GM18502 (cell line): Measurements from ENCODE around the gene IQSEC1.

ENCODE experiments used
- ATAC-seq: cut with Tn5 transposase; IDR thresholded peaks from one replicate; pipeline ENCODE4 v1.9.1; 2021; ENCODE audit warnings: mild to moderate bottlenecking; ENCODE audit not compliant: unreplicated experiment, poor library complexity

Gene IQSEC1

GRCh38 chr3:13108861-13109260 lies 35.6 kb upstream of the IQSEC1 start:
- ATAC-seq, result no peak

DNA sequence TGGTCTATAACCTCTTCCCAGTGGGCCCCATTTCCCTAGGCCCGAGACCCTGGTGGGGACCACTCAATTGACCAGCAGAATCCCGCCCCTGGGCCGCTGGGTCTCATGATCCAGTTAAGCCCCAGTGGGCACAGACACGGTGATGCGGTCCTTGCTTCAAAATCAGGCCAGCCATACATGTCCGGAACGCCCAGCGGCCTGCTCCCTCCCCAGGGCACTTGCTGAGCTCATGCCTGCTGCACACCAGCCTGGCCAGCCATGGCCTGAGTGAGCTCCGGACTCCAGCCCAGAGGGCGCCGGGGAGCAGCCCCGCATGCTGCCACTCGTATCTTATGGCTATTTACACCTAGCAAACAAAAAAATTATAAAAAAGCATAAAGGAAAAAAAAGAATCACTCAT lies 34.4 kb upstream of the IQSEC1 start:
- no peak for ATAC-seq

DNA sequence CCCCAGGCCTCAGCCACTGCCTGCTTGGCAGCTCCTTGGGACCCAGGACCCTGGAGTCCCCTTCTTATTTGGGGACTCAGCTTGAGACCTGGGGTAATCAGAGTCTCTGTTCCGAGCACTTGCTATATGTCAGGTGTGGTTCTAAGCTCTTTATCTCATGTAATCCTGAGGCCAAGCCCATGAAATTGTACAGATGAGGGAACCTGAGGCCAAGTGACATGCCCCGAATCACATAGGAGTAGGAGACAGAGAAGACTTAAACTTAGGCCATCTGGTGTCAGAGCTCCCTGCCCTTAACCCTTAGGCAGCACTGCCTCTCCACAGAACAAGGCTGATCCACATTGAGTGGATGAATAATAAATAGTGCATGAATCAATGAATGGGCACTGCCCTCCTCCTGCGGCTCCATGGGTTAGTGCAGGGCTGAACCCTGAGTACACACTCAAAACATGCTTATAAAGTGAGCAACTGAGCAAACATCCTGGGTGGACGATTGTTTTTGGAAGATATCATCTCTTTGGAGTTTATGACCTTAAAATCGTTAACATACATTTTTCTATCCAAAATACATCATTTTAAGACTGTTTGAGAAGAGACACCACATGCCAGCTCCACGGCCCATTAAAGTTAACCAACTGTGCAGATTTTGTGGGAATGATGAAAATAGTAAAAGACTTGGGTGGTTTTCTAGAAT lies 33.2 kb upstream of the IQSEC1 start:
- ATAC-seq, result no peak

DNA sequence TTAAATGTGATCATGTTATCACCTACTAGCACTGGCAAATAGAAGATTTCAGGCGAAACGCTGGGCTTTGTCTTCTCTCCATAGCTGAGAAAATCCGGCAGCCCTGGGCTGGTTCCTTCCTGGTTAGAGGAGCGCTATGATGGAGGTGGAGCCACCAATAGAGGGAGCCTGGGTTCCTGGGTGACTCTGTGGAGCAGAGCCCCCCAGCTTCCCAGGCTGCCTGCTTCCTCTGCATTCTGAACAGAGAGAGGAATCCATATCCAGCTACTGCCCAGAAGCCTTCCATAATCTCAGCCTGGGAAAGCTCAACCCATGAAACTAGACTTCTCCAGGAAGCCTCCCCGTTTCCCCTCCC lies 32.6 kb upstream of the IQSEC1 start:
- ATAC-seq, result no peak

DNA sequence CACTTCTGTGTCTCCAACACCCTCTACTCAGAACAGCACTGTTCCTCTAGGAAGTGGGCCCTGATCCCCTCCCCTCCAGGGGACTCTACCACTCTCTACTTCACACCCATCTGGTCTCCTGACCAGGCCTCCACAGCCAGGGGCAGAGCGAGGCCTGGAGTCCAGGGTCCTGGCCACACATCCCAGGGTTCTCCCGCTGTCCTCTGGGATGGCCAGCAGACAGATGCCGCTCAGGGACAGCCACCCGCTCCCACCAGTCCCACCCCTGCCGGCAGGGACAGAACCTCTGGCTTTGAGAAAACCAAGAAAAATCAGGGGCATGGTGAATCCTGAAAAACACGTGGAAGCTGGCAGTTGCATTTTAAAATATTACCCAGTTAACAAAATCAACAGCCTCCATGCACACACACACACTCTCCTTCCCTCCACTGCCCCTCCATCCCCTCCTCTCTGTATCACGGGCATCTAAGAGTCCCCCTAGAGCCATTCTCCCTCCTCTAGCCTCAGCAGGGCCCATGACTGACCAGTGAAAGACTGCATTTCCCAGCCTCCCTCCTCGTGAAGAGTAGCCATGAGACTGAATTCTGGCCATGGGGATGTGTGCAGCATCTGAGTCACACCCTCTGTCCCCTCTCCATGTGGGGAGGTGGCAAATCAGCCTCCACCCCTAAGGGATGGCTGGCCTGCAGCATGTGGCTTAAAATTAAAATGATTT lies 32.1 kb upstream of the IQSEC1 start:
- no peak for ATAC-seq

- no peak for ATAC-seq
Measured at GRCh38 chr3:13104511-13104910, 31.3 kb upstream of the IQSEC1 start.

- ATAC-seq, result no peak
Measured at GRCh38 chr3:13103416-13104058, 30.3 kb upstream of the IQSEC1 start.

DNA sequence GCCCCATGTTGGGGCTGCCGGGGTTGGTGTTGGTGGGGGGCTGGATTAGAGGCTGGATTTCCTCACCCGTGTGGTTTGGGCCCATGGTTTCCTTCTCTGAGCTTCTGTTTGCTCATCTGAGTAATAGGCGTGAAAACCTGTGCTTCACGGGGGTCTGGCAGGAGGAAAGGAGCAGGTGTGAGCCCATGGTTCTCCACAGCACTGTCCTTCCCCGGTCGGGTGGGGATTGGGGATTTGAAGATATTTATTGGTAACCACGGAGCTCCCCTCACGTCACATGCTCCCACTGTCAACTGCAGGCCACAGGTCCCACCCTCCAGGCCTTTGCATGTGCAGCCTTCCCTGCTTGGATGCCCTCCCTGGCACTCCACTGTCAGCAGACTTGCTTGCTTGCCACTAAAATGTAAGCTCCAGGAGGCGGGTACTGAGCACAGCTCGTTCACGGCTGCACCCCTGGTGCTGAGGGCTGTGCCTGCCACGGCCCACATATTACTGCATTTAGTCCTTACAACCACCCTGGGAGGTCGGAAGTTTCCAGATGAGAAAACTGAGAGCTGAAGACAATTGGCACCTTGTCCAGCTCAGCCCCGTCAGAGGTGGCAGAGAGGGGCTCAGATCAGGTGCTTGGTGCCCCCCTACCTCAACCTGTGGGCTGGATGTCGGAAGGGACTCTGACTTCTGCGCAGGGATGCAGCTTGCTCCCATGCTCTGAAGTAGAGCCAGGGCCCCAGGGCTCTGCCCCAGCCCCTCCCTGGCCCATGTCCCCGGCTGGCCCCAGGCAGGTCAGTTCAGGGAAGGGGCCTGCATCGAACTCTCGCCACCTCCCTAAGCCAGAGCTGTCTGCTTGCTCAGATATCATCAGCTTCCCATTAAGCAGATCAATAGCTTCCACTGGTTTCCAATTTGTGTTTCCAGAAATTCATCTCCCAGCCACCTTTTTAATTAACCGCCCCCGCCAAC lies 29.4 kb upstream of the IQSEC1 start:
- no peak for ATAC-seq

- no peak for ATAC-seq
Measured at GRCh38 chr3:13099707-13100106, 26.5 kb upstream of the IQSEC1 start.

GRCh38 chr3:13098192-13098988 lies 25.2 kb upstream of the IQSEC1 start:
- ATAC-seq, result no peak

DNA sequence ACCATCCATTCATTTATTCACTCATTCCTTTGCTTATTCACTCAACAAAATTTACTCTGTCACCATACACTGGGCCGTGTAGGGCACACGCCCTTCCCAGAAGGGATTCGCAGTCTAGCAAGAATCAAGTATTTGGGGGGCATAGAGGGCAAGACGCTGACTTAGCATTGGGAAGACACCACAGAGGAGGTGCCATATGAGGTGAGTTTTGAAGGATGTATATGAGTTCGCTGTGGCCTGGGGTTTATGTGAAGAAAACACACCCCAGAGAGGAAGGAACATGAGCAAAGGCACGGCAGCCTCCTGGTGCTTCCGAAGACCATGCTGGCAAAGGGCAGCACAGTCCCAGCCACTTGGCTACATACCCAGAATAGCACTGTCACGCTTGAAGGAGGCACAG lies 23.1 kb upstream of the IQSEC1 start:
- no peak for ATAC-seq

- no peak for ATAC-seq
Measured at GRCh38 chr3:13095408-13095937, 22.2 kb upstream of the IQSEC1 start.

- ATAC-seq, result no peak
Measured at GRCh38 chr3:13093687-13094086, 20.5 kb upstream of the IQSEC1 start.

DNA sequence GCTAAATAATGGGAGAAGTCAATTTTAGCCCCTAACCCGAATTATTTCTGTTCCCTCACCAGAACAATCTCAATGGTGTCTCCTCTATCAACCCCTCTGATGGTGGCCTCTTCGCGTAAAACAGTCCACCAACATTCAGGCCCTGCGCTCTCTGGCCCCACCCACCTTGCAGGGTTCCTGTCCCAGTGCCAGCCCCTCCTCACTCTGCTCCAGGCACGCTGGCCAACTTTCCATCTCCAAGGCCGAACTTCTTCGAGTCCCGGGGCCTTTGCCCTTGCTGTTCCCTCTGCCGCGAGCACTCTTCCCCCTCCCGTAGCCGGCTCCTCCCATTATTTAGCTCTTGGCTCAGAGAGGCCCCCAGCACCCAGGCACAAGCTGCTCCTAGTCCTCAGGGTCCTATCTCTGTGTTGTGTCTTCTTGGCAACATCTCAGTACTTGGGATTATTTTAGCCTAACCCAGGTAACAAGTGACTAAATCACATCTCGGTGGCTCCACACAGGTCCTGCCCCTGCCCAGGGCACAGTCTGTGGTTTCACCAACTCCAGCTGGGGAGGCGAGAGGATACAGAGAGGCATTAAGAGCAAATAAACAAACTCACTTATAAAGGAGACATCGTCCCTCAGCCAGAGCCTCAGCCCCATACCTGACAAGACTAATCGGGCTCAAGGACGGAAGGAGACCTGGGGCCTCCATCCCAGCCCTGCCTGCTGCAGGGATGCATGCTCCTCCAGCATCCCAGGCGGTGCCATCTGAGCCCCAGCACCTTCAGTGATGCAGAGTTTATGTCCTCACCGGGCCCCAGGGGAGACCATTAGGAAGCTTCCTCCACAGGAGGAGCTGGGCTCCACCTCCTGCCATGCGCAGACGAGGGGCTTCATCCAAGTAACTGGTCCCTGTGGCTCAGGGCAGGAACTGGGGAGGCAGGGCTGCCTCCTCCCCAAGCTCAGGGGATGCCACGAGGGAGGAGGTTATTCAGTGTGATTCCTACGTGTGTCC lies 19.7 kb upstream of the IQSEC1 start:
- ATAC-seq, result no peak

- ATAC-seq, result peak; percentile 86
Measured at GRCh38 chr3:13091898-13092611, 18.8 kb upstream of the IQSEC1 start.

DNA sequence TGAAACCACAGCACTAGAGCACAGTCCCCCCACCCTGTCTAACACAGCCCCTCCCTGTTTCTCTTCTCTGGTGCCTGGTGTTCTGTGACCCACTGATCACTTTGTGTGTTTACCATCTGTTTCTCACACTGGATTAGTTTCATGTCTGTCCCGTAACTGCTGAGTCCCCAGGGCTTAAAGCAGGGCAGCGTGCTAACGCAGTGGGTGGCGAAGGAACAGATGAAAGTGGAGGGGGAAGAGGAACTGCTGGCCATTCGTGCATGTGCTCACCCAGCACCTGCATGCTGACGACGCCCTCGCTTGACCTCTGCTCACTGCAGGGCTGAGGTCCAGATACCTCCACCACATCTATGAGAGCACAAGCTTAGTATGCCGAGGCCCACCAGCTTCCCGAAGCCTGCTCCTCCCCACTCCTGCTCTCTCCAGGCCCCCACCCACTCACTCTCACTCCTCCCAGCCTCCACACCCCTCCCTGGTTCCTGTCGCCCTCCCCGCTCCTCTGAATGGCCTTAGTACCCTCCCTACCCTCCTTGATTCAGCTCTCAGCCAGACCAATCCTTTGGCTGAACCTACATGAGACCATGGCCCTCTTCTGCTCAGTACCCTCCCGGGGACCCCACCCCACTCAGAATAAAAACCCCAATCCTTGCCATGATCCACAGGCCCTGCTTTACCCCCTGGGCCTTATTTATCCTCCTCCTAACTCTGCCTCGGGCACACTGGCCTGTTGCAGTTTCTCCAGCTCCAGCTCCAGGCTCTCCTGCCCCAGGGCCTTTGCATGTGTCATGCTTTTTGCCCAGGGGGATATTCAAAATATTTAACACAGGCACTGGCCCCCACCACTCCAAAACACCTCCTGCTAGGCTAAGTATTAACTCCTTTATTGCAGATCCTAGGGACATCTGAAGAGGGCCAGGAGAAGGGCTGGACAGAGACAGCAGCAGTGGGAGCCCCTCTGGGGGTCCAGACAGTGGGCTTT lies 15.1 kb upstream of the IQSEC1 start:
- no peak for ATAC-seq
